KMS-11 (cell line): Measurements from ENCODE around the gene SSH3.
A peak's percentile ranks its signal among the peaks of the same experiment; 100 is the strongest.

Experiments
- H2AFZ ChIP-seq: fragments of 200-600 bp; sonication (generic); 2 replicates; pipeline ENCODE4 v1.6.1; 2016; ENCODE audit warnings: antibody characterized with exemption, mixed run types, low read depth
- H3K27ac ChIP-seq: fragments of 200-600 bp; sonication (generic); 2 replicates; pipeline ENCODE4 v1.6.1; 2016; ENCODE audit warnings: mild to moderate bottlenecking, mixed run types
- H3K27me3 ChIP-seq: fragments of 200-600 bp; sonication (generic); 2 replicates; pipeline ENCODE4 v1.6.1; 2017; ENCODE audit warnings: mild to moderate bottlenecking, low read depth, mixed run types, moderate library complexity; ENCODE audit not compliant: insufficient read depth
- H3K36me3 ChIP-seq: fragments of 200-600 bp; sonication (generic); 2 replicates; pipeline ENCODE4 v1.6.1; 2017; ENCODE audit warnings: mild to moderate bottlenecking, mixed run types; ENCODE audit not compliant: insufficient read depth
- H3K4me1 ChIP-seq: fragments of 200-600 bp; sonication (generic); 2 replicates; pipeline ENCODE4 v1.6.1; 2016; ENCODE audit warnings: mild to moderate bottlenecking, low read depth, mixed run types; ENCODE audit not compliant: poor library complexity, severe bottlenecking
- H3K4me2 ChIP-seq: fragments of 200-600 bp; sonication (generic); 2 replicates; pipeline ENCODE4 v1.7.0; 2016; ENCODE audit warnings: mild to moderate bottlenecking, mixed run types
- H3K4me3 ChIP-seq: fragments of 200-600 bp; sonication (generic); IDR thresholded peaks from 2 replicates; pipeline ENCODE4 v1.6.1; 2017; ENCODE audit warnings: low read depth, low read length, mixed read lengths; ENCODE audit not compliant: insufficient read depth
- H3K79me2 ChIP-seq: fragments of 200-600 bp; sonication (generic); 2 replicates; pipeline ENCODE4 v1.6.1; 2016; ENCODE audit warnings: low read depth, mixed run types; ENCODE audit not compliant: insufficient read depth
- H3K9ac ChIP-seq: fragments of 200-600 bp; sonication (generic); 2 replicates; pipeline ENCODE4 v1.6.1; 2016; ENCODE audit warnings: mild to moderate bottlenecking, mixed run types
- H4K20me1 ChIP-seq: fragments of 200-600 bp; sonication (generic); 2 replicates; pipeline ENCODE4 v1.6.1; 2016; ENCODE audit warnings: mild to moderate bottlenecking, mixed run types; ENCODE audit not compliant: insufficient read depth
- CTCF ChIP-seq: fragments of 200-600 bp; sonication (generic); conservative IDR thresholded peaks from 2 replicates; pipeline ENCODE4 v1.6.1; 2017; ENCODE audit warnings: low read depth, mild to moderate bottlenecking, antibody characterized with exemption, low read length, moderate library complexity, mixed read lengths

Gene SSH3

DNA sequence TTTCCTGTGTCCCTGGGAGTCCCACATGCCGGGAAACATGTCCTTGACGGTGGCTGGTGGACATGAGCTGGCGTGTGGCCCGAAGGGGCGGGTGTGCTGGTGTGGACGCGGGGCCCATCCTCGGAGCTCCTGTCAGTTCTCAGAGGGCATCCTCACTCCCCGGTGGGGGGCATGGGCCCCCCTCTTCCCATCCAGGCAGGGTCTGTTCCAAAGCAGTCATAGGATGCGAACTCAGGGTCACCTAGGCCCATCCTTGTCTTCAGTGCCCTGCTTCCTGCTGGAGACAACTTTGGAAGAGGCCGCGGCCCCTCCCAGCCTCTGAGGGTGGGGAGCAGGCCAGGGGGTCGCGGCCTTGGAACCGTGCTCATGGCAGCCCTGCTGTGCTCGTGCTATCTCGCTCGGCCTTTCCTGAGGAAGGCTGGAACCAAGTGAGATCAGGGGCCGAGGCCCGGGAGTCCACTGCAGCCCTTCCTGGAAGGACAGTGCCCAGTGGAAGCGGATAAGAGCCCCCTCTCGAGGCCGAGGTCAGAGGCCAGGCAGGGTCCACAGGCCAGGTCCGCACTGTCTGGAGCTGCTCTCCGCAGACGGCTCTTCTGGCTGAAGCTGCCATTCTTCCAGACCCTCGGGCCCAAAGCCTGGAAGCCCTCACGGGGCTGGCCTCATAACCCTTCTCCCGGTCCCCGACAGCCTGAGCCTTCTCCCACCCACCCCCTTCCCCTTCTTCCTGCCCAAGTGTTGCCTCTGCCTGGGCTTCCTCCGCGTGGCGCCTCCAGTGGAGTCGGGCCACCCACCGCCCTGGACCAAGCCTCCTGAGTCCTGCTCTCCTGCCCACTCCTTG, 28.3 kb upstream of the SSH3 start:
- no peaks in the 10 kb centered on the region for H3K36me3 ChIP-seq
- H4K20me1 ChIP-seq: no peaks in the 10 kb centered on the region
- H2AFZ ChIP-seq: no peak overlapping the region
- H3K4me2 ChIP-seq: no peak overlapping the region
- H3K27me3 ChIP-seq: no peaks in the 10 kb centered on the region
- H3K27ac ChIP-seq: no peak overlapping the region
- no peak overlapping the region for H3K4me3 ChIP-seq
- no peak overlapping the region for H3K9ac ChIP-seq
- H3K4me1 ChIP-seq: peaks cover 33% of the 10 kb centered on the region
- peaks cover 74% of the 10 kb centered on the region for H3K79me2 ChIP-seq
- no peak for TF ChIP-seq CTCF

GRCh38 chr11:67275606-67276409, 27.5 kb upstream of the SSH3 start:
- Histone ChIP-seq H2AFZ (no peak overlapping the region), H3K9ac (no peak overlapping the region; the same call in 1 of the 2 replicates), H3K36me3 (peaks cover 4% of the 10 kb centered on the region; the same call in 1 of the 2 replicates), H3K4me3 (no peak overlapping the region), H3K27me3 (no peaks in the 10 kb centered on the region), H3K4me1 (peaks cover 33% of the 10 kb centered on the region), H3K4me2 (peak overlapping the region; percentile 100; the same call in 1 of the 2 replicates), H4K20me1 (no peaks in the 10 kb centered on the region), H3K79me2 (peaks cover 66% of the 10 kb centered on the region), H3K27ac (peak overlapping the region; percentile 8; the same call in 1 of the 2 replicates)
- TF ChIP-seq CTCF: no peak

- H3K9ac ChIP-seq: peak overlapping the region; percentile 90
- peak overlapping the region; percentile 100 for H3K4me2 ChIP-seq
- H2AFZ ChIP-seq: peak overlapping the region; percentile 61; the same call in 1 of the 2 replicates
- H4K20me1 ChIP-seq: no peaks in the 10 kb centered on the region
- H3K79me2 ChIP-seq: peaks cover 56% of the 10 kb centered on the region
- no peak for TF ChIP-seq CTCF
- H3K27ac ChIP-seq: peak overlapping the region; percentile 99
- no peaks in the 10 kb centered on the region for H3K27me3 ChIP-seq
- peaks cover 4% of the 10 kb centered on the region; the same call in 1 of the 2 replicates for H3K36me3 ChIP-seq
- no peak overlapping the region for H3K4me3 ChIP-seq
- H3K4me1 ChIP-seq: peaks cover 33% of the 10 kb centered on the region
These were observed 26.5 kb upstream of the SSH3 start for GRCh38 chr11:67276781-67277230.

DNA sequence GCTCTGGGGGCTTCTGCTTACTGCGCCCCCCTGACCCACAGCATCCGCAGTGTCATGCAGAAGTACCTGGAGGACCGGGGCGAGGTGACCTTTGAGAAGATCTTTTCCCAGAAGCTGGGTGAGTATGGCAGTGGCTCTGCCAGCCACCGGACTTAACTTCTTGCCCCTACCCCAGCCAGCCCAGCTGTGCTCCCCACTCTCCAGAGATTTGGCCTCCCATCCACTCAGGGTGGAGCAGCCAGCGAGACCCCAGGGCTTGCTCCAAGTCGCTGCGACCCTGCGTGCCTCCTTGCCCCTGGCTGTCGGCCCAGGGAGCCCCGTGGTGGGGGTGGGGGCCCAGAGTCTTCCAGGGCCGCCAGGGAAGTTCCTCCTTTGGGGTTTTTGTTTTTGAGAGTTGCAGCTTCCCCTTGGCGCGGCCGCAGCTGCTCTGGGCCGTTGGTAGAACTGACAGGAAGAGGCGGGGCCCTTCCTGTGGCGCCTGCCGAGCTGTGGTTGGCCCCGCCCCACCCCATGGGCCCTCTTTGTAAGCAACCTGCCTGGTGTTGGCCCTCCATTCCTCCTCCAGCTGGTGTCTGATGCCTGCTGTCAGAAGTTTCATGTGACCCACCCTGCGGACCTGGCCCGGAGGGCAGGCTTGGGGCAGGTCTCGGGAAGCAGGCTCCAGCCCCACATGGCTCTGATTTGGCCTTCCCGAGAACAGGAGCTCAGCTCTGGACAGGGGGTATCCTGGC, 25.9 kb upstream of the SSH3 start:
- no peak overlapping the region for H3K4me3 ChIP-seq
- H3K79me2 ChIP-seq: peaks cover 50% of the 10 kb centered on the region
- peak overlapping the region; percentile 100 for H3K4me2 ChIP-seq
- peak overlapping the region; percentile 61; the same call in 1 of the 2 replicates for H2AFZ ChIP-seq
- peaks cover 4% of the 10 kb centered on the region; the same call in 1 of the 2 replicates for H3K36me3 ChIP-seq
- H4K20me1 ChIP-seq: no peaks in the 10 kb centered on the region
- H3K27ac ChIP-seq: peak overlapping the region; percentile 99
- TF ChIP-seq CTCF: no peak
- peaks cover 33% of the 10 kb centered on the region for H3K4me1 ChIP-seq
- H3K9ac ChIP-seq: peak overlapping the region; percentile 90
- H3K27me3 ChIP-seq: no peaks in the 10 kb centered on the region
